GM21423 (cell line): ENCODE results near the gene ZNF678.
"Not testable (repeated sequence)": the region's sequence is repeated elsewhere in the genome, so short reads cannot be mapped to it uniquely, and the experiment has no call there.

Experiments
- ATAC-seq: cut with Tn5 transposase; IDR thresholded peaks from one replicate; pipeline ENCODE4 v1.9.1; 2021; ENCODE audit warnings: mild to moderate bottlenecking, moderate library complexity; ENCODE audit not compliant: unreplicated experiment

Gene ZNF678

GRCh38 chr1:227596222-227596621, 32.9 kb downstream of the ZNF678 start:
- ATAC-seq = not testable (repeated sequence)

GRCh38 chr1:227603327-227603726, 40.0 kb downstream of the ZNF678 start:
- no peak for ATAC-seq

GRCh38 chr1:227604446-227604845, 41.1 kb downstream of the ZNF678 start:
- ATAC-seq = no peak

- ATAC-seq = not testable (repeated sequence)
Observed at GRCh38 chr1:227606271-227606670, 42.9 kb downstream of the ZNF678 start.

GRCh38 chr1:227607336-227607898, 44.1 kb downstream of the ZNF678 start:
- no peak for ATAC-seq

GRCh38 chr1:227612658-227613057, 49.3 kb downstream of the ZNF678 start:
- no peak for ATAC-seq

GRCh38 chr1:227613526-227613925, 50.2 kb downstream of the ZNF678 start:
- ATAC-seq = no peak

GRCh38 chr1:227621211-227621610, 57.9 kb downstream of the ZNF678 start:
- ATAC-seq = no peak

GRCh38 chr1:227622739-227623475, 59.6 kb downstream of the ZNF678 start:
- no peak for ATAC-seq

GRCh38 chr1:227632325-227632724, 69.0 kb downstream of the ZNF678 start:
- ATAC-seq = no peak

- ATAC-seq = no peak
Observed at GRCh38 chr1:227635596-227635995, 72.2 kb downstream of the ZNF678 start.

- ATAC-seq = no peak
Observed at GRCh38 chr1:227654431-227654830, 91.1 kb downstream of the ZNF678 start.

GRCh38 chr1:227654858-227655752, 91.7 kb downstream of the ZNF678 start:
- ATAC-seq = no peak

- ATAC-seq = no peak
Observed at GRCh38 chr1:227661495-227661894, 98.1 kb downstream of the ZNF678 start.

GRCh38 chr1:227662933-227663332, 99.6 kb downstream of the ZNF678 start:
- no peak for ATAC-seq

GRCh38 chr1:227666286-227666685, 102.9 kb downstream of the ZNF678 start:
- no peak for ATAC-seq

- no peak for ATAC-seq
Observed at GRCh38 chr1:227673441-227673840, 110.1 kb downstream of the ZNF678 start.

- ATAC-seq = no peak
Observed at GRCh38 chr1:227685807-227686206, 122.5 kb downstream of the ZNF678 start.

- no peak for ATAC-seq
Observed at GRCh38 chr1:227697321-227697864, 134.0 kb downstream of the ZNF678 start.

GRCh38 chr1:227701631-227702030, 138.3 kb downstream of the ZNF678 start:
- ATAC-seq = not testable (repeated sequence)

GRCh38 chr1:227707846-227708245, 144.5 kb downstream of the ZNF678 start:
- no peak for ATAC-seq
